Measurements from ENCODE around the gene C20orf202.
A peak's percentile ranks its signal among the peaks of the same experiment; 100 is the strongest.

C20orf202 gene

DNA sequence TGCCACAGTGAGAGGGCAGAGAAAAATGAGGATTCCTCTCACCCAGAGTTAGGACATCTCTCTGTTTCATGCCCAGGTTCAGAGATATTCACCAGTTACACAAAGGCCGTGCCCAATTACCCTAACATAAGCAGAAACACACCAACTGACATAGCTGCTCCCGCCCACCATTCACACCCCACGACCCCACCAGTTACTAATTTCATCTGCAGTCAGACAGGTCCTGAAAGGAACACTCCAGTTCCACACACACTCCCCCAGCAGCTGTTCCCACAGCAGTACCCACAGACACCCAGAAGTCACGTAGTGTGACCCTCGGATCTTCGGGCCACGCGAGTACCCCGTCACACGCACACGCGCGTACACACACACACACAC is 19.0 kb upstream of the C20orf202 start:
- DNase-seq (ENCODE audit: low read depth in 3 of 3, low spot score in 1 of 3) = no peak

DNA sequence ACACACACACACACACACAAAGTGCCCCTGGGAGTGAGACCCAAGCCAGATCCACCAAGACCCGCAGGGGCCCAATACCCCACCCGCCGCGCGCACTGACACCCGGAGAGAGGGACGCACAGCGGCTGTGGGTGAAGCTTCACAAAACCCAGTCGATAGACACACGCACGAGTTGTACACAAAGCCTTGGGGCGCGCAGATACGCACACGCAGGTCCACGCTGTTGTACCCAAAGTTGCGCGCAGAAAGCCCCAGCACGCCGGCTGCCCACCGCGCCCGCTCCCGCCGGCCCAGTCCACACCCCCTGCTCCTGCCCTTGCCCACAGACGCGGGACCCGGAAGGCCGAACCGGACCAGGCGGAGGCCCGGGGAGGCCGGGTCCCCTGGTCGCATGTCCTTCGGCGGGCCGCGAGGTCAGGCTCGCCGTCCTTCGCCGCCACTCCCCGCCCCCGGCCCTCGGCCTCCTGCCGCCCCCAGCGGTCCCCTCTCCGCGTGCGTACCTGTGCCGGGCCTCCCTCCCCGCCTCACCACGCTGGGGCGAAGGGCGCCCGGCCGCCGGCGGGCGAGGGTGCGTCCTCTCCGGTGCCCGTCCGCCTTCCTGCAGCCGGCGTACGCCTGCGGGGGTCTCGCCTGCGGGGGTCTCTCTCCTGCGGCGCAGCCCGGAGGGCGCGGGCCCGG is 18.5 kb upstream of the C20orf202 start, which contains the start of gene TMEM74B:
TMEM74B (minus strand) TSS at position 344 of the 678 bp plus-strand sequence. CDS start 1,180 bp downstream, outside the sequence.
- no peak for DNase-seq (ENCODE audit: low read depth in 3 of 3, low spot score in 1 of 3)

DNA sequence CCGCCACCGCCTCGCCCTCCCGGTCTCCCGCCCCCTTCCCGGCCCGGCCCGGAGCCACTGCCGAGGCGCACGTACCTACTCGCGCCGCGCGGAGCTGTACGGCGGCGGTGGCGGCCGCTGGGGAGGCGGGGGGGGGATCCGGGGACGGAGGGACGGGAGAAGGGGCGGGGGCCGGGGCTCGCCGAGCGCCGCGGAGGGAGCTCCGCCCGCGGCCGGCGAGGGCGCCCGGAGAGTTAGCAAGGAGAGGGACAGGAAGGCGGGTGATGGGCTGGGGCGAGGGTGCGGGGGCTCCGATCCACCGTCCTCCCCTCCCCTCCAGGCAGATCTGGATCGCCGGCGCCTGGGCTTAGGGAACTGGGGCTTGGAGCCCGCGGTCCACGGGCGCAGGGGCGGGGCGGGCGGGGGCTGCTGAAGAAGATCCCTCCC is 17.9 kb upstream of the C20orf202 start:
- DNase-seq (ENCODE audit: low read depth in 3 of 3, low spot score in 1 of 3) = no peak

DNA sequence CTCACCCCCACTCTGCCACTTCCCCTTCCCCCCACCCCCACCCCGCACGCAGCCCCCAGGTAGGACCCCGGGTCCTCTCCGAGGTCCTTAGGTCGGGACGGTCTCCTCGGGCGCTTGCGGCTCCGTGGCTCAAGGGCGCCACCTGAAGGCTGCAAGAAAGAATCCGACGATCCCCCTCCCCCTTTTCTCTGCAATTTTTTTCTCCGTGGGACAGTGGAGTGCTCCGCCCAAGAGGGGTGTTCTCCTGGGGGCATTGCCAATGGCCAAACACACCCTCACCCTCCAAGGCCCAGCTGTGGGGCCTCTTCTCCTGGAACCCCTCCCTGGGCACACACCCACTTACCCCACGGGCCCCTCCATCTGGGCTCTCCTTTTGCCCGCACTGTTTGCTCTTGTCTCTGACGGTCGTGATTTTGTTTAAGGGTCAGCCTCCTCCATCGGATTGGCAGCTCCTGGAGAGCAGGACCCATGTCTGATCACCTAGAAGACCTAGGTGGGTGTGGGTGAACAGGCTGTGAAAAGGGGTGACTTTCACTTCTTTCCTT is 17.4 kb upstream of the C20orf202 start:
- DNase-seq (ENCODE audit: low read depth in 3 of 3, low spot score in 1 of 3) = peak in 1 of 3 donors; percentile 28

DNA sequence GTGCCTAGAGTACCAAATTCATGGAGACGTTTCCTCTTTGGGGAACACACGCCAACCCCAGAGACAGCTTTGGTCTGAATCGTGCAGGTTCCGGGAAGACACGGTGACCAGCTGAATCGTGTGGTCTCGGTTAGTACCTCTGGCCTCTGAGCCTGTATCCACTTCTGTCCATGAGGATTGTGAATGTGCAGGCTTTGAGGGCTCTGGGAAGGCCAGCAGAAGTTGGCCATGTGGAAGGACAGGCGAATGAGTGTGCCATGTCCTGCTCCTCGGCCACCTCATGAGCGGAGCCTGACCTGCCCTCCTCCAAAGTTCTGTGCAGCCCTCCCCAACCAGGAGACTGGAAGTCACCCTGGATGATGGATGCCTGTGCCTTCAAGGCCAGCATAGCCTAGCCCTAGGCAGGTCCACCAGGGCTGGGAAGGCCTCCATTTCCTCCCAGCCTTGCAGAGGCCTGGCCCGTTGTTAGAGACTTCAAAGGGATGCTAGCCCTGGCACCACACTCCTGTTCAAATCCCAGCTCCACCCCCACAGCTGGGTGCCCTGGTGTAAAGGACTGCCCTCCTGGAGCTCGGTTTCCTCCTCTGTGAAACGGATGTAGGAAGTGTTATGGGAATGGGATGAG is 16.8 kb upstream of the C20orf202 start:
- DNase-seq (ENCODE audit: low read depth in 3 of 3, low spot score in 1 of 3) = no peak

DNA sequence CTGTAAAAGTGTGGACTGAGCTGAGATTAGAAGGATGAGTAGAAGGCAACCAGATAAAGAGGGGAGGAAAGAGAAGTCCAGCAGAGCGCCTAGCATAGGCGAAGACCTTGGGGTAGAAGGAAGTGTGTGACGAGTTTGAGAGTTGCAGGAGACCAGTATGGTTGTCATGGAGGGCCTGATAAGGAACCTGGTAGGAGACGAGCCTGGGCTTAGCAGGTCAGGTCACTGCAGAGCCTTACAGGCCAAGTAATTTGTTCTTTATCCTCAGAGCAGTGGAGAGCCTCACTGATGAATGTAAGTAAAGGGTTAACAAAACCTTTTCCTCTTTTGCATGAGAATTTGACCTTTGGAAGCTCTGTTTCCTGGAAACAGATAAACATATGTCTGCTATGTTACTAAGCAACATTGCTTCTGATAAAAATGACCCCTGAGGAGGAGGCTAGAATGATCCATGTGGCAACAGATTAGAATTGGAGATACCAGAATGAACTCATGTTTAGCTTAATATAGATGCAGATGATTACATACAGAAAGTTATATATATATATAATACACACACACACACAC is 15.6 kb upstream of the C20orf202 start:
- no peak for DNase-seq (ENCODE audit: low read depth in 3 of 3, low spot score in 1 of 3)

DNA sequence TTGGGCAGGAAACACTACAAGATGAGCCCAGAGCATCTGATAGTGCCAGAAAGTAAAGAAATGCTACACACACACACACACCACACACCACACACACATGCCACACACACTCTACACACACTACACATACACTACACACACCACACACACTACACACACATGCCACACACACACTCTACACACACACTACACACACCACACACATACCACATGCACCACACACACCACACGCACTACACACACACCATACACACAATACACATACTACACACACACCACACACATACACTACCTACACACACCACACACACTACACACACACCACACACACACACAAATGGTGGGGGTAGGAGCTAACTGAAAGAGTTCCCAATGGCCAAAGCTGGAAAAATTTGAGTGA is 14.9 kb upstream of the C20orf202 start:
- DNase-seq (ENCODE audit: low read depth in 3 of 3, low spot score in 1 of 3) = no peak

DNA sequence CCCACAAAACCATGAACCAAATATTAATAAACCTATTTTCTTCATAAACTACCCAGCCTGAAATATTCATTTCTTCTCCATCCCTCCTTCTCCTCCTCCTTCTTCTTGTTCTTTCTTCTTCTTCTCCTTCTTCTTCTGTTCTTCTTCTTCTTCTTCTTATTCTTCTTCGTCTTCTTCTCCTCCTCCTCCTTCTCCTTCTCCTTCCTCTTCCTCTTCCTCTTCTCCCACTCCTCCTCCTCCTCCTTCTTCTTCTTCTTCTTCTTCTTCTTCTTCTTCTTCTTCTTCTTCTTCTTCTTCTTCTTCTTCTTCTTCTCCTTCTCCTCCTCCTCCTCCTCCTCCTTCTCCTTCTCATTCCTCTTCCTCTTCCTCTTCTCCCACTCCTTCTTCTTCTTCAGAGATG is 13.4 kb upstream of the C20orf202 start:
- DNase-seq (ENCODE audit: low read depth in 3 of 3, low spot score in 1 of 3) = no peak

DNA sequence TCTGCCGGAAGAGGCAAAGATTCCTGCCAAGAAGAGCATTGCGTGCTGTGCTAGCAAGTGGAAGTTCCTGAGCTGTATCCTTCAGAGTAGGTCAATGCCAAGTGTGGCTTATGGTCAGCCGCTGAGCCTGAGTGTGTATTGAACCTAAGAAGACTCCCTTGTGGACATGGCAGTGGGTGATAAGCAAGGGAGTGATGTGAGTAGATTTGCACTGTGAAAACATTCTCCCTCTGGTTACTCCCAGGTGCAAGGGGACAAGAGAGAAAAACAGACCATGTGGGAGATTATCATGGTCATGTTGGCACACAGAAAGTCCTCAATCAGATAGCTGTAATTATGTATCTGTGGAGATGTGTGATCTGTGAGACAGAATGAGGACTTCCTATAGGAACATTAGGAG is 12.4 kb upstream of the C20orf202 start:
- no peak for DNase-seq (ENCODE audit: low read depth in 3 of 3, low spot score in 1 of 3)

DNA sequence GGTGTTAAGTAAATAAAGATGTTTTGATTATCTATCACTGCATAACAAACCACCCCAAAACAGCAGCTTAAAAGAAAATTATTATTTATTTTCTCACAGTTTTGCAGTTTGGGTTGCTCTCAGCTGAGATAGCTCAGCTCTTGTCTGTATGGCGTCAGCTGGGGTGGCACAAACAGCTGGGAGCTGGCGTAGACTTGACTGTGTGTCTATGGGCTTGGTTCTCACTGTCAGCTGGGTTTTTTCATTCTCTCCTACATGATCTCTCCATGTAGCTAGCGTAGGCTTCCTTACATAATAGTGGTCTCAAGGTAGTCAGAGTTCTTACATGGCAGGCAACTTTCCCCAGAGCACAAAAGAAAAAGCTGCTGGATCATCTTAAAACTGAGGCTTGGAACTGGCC is 12.0 kb upstream of the C20orf202 start:
- DNase-seq (ENCODE audit: low read depth in 3 of 3, low spot score in 1 of 3) = no peak

DNA sequence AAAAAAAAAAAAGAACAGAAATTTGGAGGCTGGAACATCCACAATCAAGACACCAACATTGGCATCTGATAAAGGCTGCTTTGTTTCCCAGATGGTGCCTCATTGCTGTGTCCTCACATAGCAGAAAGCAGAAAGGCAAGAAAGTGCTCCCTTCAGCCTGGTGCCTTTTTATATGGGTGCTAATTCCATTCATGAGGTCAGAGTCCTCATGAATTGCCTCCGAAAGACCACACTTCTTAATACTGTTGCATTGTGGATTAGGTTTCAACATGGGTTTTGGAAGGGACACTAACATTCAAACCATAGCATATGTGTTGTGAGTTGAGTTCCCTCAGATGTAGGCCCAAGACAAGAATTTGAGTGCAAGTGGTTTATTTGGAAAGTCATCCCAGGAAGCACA is 8.0 kb upstream of the C20orf202 start:
- DNase-seq (ENCODE audit: low read depth in 3 of 3, low spot score in 1 of 3) = no peak

DNA sequence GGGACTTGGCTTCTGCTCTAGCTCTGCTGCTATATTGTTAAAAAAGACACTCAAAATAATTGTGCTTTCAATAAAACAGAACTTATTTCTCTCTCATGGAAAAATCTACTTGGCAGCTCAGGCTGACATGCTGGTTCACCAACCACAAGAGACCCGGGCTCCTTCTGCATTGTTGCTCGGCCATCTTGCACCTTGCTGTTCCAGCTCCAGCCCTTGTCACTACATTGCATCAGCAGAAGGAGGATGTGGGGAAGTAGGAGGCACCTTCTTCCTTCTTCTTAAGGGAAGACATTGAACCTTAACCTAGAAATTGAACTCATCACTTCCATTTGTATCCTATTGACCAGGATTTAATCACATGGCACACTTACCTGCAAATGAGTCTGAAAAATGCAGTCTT is 6.6 kb upstream of the C20orf202 start:
- DNase-seq (ENCODE audit: low read depth in 3 of 3, low spot score in 1 of 3) = no peak

DNA sequence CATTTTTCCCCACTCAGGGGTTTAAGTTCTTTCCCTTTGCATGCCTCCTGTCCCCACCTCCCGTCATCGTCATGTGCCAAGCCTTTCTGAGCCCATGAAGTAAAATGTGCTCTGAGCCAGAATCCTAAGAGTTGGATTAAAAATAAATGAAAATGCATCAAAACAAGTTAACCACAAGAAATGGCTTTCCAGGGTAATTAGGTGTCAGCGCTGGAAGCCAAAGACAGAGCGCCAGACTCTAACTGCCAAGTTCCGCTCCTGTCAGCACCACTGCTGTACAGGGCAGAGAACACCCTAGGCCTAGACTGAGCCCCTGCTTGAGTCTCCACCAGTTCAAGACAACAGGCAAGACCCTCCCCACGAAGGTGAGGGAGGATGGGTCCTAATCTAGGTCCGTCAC is 5.5 kb upstream of the C20orf202 start:
- DNase-seq (ENCODE audit: low read depth in 3 of 3, low spot score in 1 of 3) = no peak

DNA sequence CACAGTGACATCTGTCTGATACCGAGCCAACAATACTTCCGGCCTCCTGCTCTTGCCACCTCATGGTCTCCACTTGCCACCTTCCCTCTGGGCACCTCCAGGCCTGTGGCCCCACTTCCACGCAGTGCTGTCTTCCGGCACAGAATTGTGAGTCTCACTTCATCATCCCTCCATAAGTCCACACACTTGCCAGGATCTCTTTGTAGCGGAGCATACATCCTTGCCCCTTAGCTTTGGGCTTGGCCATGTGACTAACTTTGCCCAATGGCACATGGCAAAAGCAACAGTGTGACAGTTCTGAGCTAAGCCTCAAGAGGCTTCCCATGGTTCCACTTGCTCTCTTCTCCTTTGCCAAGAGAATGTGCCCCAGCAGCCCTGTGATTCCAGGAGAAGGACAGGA is 4.5 kb upstream of the C20orf202 start:
- no peak for DNase-seq (ENCODE audit: low read depth in 3 of 3, low spot score in 1 of 3)

DNA sequence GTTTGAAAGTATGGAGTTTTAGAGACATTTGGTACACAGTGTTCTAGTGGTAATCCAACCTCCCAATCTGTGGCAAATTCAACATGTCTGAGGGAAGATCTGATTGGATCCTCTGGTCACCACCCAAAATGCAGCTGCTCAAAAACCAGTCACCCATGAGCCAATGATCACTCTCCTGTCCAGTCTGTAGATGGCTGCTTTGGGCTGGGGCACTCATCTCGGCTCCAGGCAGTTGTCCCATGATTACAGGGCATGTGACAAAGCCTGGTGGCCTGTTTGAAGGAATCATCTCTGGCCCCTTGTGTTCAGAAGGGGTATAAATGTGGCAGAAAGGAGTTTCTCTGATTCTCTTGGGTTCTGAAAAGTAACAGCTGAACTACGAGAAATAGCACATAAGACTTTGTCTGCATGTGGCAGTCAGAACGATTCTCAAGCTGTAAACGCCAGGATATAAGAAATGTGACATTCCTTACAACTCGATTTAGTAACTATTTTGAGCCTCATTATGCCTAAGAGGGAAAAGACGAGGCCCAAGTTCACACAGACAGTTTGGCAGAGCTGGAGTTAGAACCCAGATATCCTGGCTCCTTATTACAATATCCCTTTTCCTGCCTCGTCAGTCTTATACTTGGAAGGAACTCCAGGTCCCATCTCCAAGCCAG is 3.9 kb upstream of the C20orf202 start:
- DNase-seq (ENCODE audit: low read depth in 3 of 3, low spot score in 1 of 3) = no peak

DNA sequence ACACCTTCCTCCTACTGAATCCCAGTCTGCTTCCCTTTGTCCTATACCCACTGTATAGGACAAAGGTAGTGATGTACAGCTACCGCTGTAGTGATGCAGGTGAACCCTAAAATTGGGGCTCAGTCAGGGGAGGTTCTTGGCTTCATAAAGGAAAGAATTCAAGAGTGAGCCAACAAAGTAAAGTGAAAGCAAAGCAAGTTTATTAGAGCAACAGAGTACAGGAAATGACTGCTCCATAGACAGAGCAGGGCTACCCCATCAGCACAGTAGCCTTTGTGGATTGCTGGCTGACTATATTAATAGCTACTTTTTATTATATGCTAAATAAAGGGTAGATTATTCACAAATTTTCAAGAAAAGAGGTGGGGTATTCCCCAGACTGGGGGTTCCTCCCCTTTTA is 3.3 kb upstream of the C20orf202 start:
- DNase-seq (ENCODE audit: low read depth in 3 of 3, low spot score in 1 of 3) = no peak

DNA sequence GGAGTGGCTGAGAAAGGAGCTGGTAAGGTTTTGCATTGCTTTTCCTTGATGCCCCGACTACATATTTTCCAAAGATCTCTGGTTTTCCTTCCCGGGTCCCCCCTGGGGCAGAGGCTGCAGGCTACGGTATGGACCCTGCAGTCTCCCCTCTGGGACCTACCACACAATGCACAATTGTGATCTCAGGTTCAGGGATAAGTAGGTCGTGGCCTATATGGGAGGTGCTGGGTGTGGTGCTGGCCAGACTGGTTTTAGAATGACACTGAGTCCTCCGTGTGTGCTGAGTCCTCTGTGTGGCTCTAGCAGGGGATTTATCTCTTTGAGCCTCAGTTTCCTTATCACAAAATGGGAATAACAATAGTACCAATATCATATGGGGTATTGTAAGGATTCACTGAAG is 376 bp downstream of the C20orf202 start:
- no peak for DNase-seq (ENCODE audit: low read depth in 3 of 3, low spot score in 1 of 3)

DNA sequence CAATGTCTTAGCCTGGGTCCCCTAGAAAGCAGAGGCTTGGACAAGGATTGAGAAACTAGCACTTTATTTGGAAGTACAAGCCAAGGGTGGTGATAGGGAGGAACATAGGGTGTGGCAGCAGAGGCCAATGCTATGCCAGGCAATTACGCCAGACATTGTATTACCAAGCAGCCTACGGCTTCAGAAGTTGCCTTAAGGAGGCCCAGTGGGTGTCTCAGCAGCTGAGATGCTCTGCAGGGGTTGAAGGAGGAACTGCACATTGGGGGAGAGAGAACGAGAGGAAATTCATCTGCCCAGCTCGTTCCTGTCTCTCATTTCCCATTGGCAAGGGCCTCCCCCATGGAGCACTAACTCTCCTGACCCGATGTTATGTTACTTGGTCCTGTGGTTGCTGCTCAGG is 859 bp downstream of the C20orf202 start:
- no peak for DNase-seq (ENCODE audit: low read depth in 3 of 3, low spot score in 1 of 3)

DNA sequence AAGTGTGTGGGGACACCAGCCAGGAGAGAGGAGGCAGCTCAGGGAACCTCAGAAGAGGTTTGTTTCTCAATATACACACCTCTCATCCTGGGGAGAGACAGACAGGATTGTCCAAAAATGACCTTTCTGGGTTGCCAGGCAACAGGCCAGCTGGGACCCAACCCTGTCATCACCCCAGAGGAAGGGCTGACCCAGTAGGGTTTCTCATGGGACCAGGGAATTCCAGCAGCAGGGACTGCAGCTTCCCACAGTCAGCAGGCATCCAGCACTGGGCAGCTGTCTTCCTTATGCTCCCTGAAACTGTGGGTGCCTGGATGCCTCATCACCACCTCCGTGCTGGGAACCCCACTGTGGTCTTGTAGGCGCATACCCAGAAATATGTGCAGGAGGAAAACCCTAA is 1.3 kb downstream of the C20orf202 start:
- no peak for DNase-seq (ENCODE audit: low read depth in 3 of 3, low spot score in 1 of 3)

DNA sequence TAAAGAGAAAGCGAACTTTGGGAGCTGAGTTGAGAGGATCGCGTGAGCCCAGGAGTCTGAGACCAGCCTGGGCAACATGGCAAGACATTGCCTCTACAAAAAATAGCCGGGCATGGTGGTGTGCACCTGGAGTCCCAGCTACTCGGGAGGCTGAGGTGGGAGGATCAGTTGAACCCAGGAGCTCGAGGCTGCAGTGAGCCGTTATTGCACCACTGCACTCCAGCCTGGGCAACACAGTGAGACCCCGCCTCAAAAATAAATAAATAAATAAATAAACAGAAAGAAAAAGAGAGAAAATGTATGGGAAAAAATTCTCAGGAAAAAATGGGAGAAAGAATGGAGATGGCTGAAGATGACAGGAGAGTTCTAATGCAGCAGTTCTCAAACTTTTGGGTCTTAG is 2.5 kb downstream of the C20orf202 start:
- no peak for DNase-seq (ENCODE audit: low read depth in 3 of 3, low spot score in 1 of 3)

DNA sequence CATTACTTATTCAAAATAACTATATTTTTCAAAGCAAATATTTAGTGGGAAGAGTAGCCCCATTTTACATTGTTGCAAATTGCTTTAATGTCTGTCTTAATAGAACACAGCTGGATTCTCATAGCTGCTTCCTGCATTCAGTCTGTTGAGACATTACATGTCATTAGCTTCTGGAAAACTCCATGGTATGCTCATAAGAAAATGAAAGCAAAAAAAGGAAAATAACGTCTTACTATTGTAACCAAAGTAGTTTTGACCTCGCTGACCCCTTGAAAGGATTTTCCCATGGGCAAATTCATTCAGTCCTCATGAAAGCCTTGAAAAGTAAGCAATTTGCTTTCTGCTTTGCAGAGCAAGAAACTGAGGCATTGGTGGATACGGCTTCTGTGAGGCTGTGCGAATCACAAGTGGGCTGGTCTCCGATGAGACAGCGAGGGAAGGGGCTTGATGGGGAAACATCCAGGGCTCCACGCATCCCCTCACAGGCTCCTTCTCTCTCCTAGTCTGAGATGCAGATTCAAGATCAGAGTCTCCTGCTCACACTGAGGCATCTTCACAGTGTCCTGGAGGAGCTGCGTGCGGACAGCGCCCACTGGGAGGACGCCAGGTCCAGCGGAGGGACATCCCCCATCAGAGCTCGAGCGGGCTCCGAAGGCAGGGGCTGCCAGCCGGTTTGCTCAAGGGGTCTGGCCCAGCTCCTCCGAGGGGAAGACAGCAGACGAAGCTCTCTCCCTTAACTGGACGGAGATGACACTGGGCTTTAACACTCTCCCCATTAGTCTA is 3.3 kb downstream of the C20orf202 start:
- no peak for DNase-seq (ENCODE audit: low read depth in 3 of 3, low spot score in 1 of 3)

Data from stimulated activated CD4-positive, alpha-beta T cell treated with anti-CD3 and anti-CD28 coated beads, TNF-alpha, amount 100 ng/mL, for 1 hour (primary cell).